Fibroblast of pulmonary artery (primary cell): ENCODE measurements around the gene POU3F1.

Experiments used
- DNase-seq: peaks from one replicate; pipeline ENCODE4 v3.0.0-alpha.2; 2010; ENCODE audit warnings: low read depth
- H3K4me3 ChIP-seq: replicated peaks from 2 replicates; pipeline ENCODE4 v1.5.1; 2011; ENCODE audit warnings: low read depth, mild to moderate bottlenecking, control low read depth, low read length, moderate library complexity
- CTCF ChIP-seq: IDR thresholded peaks from 2 replicates; pipeline ENCODE4 v1.5.1; 2011; ENCODE audit warnings: mild to moderate bottlenecking, control low read depth, low read length, inconsistent platforms; ENCODE audit errors: missing control alignments

The POU3F1 gene

GRCh38 chr1:38064197-38064903 lies 17.8 kb upstream of the POU3F1 start:
- H3K4me3 ChIP-seq = no peak overlapping the region
- TF ChIP-seq CTCF = no peak
- peak; percentile 60 for DNase-seq

- DNase-seq = no peak
- no peak overlapping the region for H3K4me3 ChIP-seq
- no peak for TF ChIP-seq CTCF
Observed at GRCh38 chr1:38063616-38064015, 17.0 kb upstream of the POU3F1 start.

- no peak for TF ChIP-seq CTCF
- no peak overlapping the region for H3K4me3 ChIP-seq
- no peak for DNase-seq
Observed at GRCh38 chr1:38062361-38063288, 16.0 kb upstream of the POU3F1 start.

- no peak for DNase-seq
Observed at GRCh38 chr1:38061883-38062328, 15.3 kb upstream of the POU3F1 start.

GRCh38 chr1:38061290-38061689 lies 14.7 kb upstream of the POU3F1 start:
- no peak overlapping the region for H3K4me3 ChIP-seq
- TF ChIP-seq CTCF = no peak
- no peak for DNase-seq

More at GRCh38 chr1:38061883-38062328, 15.3 kb upstream of the POU3F1 start:
- H3K4me3 ChIP-seq = no peak overlapping the region
- no peak for TF ChIP-seq CTCF

- H3K4me3 ChIP-seq = no peak overlapping the region
- no peak for TF ChIP-seq CTCF
- DNase-seq = no peak
Observed at GRCh38 chr1:38060498-38060897, 13.9 kb upstream of the POU3F1 start.
